ENCODE measurements around the gene PSME1.

PSME1 gene

DNA sequence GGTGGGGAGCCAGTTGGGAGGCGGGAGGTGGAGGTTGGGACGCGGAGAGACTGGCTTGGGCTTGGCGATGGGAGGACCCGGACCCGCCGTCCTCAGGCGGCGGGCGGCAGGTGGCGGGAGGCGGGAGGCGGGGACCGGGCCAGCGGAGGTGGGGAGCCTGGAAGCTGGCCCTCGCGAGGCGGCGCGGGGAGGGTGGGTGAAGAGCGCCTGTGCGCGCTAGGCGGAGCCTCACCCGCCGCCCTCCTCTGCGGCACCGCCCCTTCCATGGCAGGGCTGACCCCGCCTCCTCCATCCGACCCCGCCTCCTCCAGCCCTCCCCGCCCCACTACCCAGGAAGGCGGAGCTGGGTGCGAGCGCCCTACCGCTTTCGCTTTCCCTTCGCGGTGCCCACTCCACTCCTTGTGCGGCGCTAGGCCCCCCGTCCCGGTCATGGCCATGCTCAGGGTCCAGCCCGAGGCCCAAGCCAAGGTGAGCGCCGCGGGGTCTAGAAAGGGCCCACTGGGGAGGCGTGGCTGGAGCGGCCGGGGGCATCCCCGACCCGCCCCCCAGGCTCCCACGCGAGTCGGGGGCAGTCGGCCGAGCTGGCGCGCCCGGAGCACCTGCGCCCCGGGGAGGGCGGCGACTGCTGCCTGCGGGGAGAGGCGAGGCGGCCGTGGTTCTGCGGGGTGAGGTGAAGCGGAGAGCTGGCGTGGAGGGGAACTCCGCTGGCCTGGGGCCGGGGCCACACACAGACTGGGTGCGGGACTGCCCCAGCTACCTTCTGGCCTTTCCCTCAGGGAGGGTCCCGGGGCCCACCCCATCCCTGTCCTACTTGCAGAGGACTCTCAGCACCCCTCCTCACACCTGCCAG lies at the start of gene PSME1:
Gene PSME1, plus strand, starts transcription at position 361 of the 850 bp plus-strand sequence. Its CDS starts 69 bp downstream, at position 430.
- TF ChIP-seq, protein P1, sequence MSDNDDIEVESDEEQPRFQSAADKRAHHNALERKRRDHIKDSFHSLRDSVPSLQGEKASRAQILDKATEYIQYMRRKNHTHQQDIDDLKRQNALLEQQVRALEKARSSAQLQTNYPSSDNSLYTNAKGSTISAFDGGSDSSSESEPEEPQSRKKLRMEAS (IDR thresholded peaks at IDR 0.05): peak; percentile 19; the same call in 1 of the 2 replicates
- TF ChIP-seq FOXM1 (IDR thresholded peaks at IDR 0.05; ENCODE audit: borderline replicate concordance, low read depth) (no peak), CEBPB (IDR thresholded peaks at IDR 0.05) (no peak), ZBTB7A (IDR thresholded peaks at IDR 0.05; ENCODE audit: low read depth) (peak; percentile 81; the same call in 1 of the 2 replicates), YY1 (IDR thresholded peaks at IDR 0.05; ENCODE audit: low read depth) (no peak), TEAD4 (IDR thresholded peaks at IDR 0.05) (no peak)
- TF ChIP-seq, protein P2, sequence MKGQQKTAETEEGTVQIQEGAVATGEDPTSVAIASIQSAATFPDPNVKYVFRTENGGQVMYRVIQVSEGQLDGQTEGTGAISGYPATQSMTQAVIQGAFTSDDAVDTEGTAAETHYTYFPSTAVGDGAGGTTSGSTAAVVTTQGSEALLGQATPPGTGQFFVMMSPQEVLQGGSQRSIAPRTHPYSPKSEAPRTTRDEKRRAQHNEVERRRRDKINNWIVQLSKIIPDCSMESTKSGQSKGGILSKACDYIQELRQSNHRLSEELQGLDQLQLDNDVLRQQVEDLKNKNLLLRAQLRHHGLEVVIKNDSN (IDR thresholded peaks at IDR 0.05): no peak

GRCh38 chr14:24087004-24087403 lies 49.0 kb upstream of the PSME1 start:
- no peak for TF ChIP-seq ZBTB7A (IDR thresholded peaks at IDR 0.05; ENCODE audit: low read depth)
- no peak for TF ChIP-seq TAF1 (IDR thresholded peaks at IDR 0.05; ENCODE audit: low read depth)
- no peak for TF ChIP-seq EGR1 (IDR thresholded peaks at IDR 0.05)
- TF ChIP-seq, protein P1 (IDR thresholded peaks at IDR 0.05): no peak
- no peak for TF ChIP-seq FOXM1 (IDR thresholded peaks at IDR 0.05; ENCODE audit: borderline replicate concordance, low read depth)
- no peak for TF ChIP-seq TCF12 (IDR thresholded peaks at IDR 0.05; ENCODE audit: low read depth)
- no peak for TF ChIP-seq YY1 (IDR thresholded peaks at IDR 0.05; ENCODE audit: low read depth)
- TF ChIP-seq, protein P2 (IDR thresholded peaks at IDR 0.05): no peak
- no peak for TF ChIP-seq REST (IDR thresholded peaks at IDR 0.05; ENCODE audit: low read depth)
- TF ChIP-seq EP300 (IDR thresholded peaks at IDR 0.05; ENCODE audit: borderline replicate concordance): no peak
- no peak for TF ChIP-seq RAD21 (IDR thresholded peaks at IDR 0.05; ENCODE audit: low read depth)
- TF ChIP-seq TEAD4 (IDR thresholded peaks at IDR 0.05): no peak

DNA sequence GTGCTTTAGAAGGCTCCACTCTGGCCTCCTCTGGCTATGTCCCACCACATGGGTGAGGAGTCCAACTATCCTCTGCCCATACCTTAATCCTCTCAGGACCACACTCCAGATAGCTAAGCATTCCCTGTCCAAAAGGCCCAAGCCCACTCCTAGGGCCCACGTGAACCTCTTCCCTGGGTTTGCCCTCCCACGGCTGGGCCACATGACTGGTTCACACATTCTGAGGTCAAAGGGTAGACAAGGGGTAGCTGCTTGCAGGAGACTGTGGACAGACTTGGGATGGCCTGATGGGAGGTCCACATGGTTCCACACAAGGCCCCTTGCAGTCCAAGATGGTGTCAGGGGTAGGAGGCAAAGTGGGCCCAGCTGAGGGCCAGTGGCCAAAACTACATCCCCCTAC lies 47.9 kb upstream of the PSME1 start:
- no peak for TF ChIP-seq EGR1 (IDR thresholded peaks at IDR 0.05)
- TF ChIP-seq, protein P1 (IDR thresholded peaks at IDR 0.05): no peak

DNA sequence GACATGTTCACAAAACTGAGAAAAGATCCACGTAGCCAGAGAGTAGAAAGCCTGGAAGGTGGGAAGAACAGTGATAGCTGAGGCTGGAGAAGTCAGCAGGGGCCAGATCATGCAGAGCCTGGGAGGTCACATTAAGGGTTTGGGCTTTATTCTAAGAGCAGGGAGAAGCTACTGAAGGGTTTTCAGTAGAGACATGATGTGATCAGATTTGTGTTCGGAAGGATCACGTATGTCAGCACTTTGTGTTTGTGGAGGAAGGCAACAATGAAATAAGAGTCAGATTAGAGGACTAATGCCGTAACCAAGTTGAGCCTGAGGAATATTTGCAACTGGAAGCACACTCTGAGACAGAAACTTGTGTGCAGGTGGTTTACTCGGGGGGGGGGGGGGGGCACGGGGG lies 46.1 kb upstream of the PSME1 start:
- TF ChIP-seq TCF12 (IDR thresholded peaks at IDR 0.05; ENCODE audit: low read depth): no peak
- no peak for TF ChIP-seq CREB1 (IDR thresholded peaks at IDR 0.05; ENCODE audit: low read depth)
- no peak for TF ChIP-seq REST (IDR thresholded peaks at IDR 0.05; ENCODE audit: low read depth)
- TF ChIP-seq, protein P1 (IDR thresholded peaks at IDR 0.05): no peak
- TF ChIP-seq NFIC (IDR thresholded peaks at IDR 0.05): no peak
- TF ChIP-seq, protein P2 (IDR thresholded peaks at IDR 0.05): no peak
- TF ChIP-seq RAD21 (IDR thresholded peaks at IDR 0.05; ENCODE audit: low read depth): no peak
- TF ChIP-seq ZBTB7A (IDR thresholded peaks at IDR 0.05; ENCODE audit: low read depth): no peak
- no peak for TF ChIP-seq TAF1 (IDR thresholded peaks at IDR 0.05; ENCODE audit: low read depth)
- TF ChIP-seq CEBPB (IDR thresholded peaks at IDR 0.05): no peak
- TF ChIP-seq EGR1 (IDR thresholded peaks at IDR 0.05): no peak
- no peak for TF ChIP-seq FOXM1 (IDR thresholded peaks at IDR 0.05; ENCODE audit: borderline replicate concordance, low read depth)

DNA sequence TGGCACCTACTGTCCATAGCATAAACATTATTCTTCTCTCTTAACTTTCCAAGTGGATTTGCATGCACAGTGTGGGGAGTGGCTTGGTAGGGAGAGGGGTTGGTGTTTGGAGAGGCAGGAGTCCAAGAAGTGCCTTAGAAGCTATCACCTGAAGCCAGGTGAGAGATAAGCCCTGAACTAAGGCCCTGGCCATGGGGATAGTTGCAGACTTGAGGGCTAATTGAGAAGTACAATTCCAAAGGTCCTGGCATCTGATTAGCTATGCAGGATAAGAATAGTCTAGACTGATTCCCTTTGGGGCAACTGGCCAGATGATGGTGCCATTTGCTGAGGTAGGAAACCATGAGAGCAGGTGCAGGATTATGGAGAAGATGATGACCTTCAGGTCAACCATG lies 43.9 kb upstream of the PSME1 start:
- TF ChIP-seq TCF12 (IDR thresholded peaks at IDR 0.05; ENCODE audit: low read depth) (no peak), FOXM1 (IDR thresholded peaks at IDR 0.05; ENCODE audit: borderline replicate concordance, low read depth) (no peak), RAD21 (IDR thresholded peaks at IDR 0.05; ENCODE audit: low read depth) (no peak), YY1 (IDR thresholded peaks at IDR 0.05; ENCODE audit: low read depth) (no peak), CREB1 (IDR thresholded peaks at IDR 0.05; ENCODE audit: low read depth) (no peak), ZBTB7A (IDR thresholded peaks at IDR 0.05; ENCODE audit: low read depth) (no peak), TEAD4 (IDR thresholded peaks at IDR 0.05) (no peak), EP300 (IDR thresholded peaks at IDR 0.05; ENCODE audit: borderline replicate concordance) (no peak), CEBPB (IDR thresholded peaks at IDR 0.05) (no peak), NFIC (IDR thresholded peaks at IDR 0.05) (no peak), TAF1 (IDR thresholded peaks at IDR 0.05; ENCODE audit: low read depth) (no peak), REST (IDR thresholded peaks at IDR 0.05; ENCODE audit: low read depth) (no peak), EGR1 (IDR thresholded peaks at IDR 0.05) (no peak)
- TF ChIP-seq, protein P2 (IDR thresholded peaks at IDR 0.05): no peak
- TF ChIP-seq, protein P1 (IDR thresholded peaks at IDR 0.05): no peak

All from Ishikawa (cell line).